GM12878 (cell line): ENCODE data around the gene FNDC8. TPM values are rescaled to one million over a fixed set of nuclear protein-coding genes. Genes with fewer than 3 reads are reported as not detected.

ENCODE experiments used
- ATAC-seq: fragments of 200-7000 bp; cut with Tn5 transposase; 3 replicates; pipeline ENCODE4 v1.9.1; 2020; ENCODE audit warnings: mild to moderate bottlenecking, moderate library complexity
- BruUV-seq: library from RNA; stranded (reverse); fragments of 400-500 nt; replicated peaks from 2 replicates; lab custom pipeline; 2021; lab: Mats Ljungman, UMichigan
- CTCF ChIA-PET: fragments of 300-600 bp; sonication (Branson Sonifier 250); formaldehyde crosslinking; extraction: SDS; loops from one replicate; lab custom pipeline; 2021; ENCODE audit warnings: inconsistent platforms; lab: Yijun Ruan, JAX
- POLR2A ChIA-PET: fragments of 350-600 bp; formaldehyde crosslinking; extraction: SDS; loops from one replicate; lab custom pipeline; 2021; ENCODE audit warnings: inconsistent platforms; lab: Charles Lee
- RAD21 ChIA-PET: fragments of 300-600 bp; sonication (Branson Sonifier 250); formaldehyde crosslinking; loops from one replicate; lab custom pipeline; 2023; ENCODE audit warnings: antibody characterized with exemption; ENCODE audit not compliant: unreplicated experiment; lab: Charles Lee
- SMC1A ChIA-PET: fragments of 300-600 bp; sonication (Branson Sonifier 250); formaldehyde crosslinking; loops from one replicate; lab custom pipeline; 2023; ENCODE audit not compliant: unreplicated experiment, uncharacterized antibody; lab: Charles Lee
- DNase-seq: peaks from one replicate; pipeline ENCODE4 v3.0.0-alpha.2; 2011; ENCODE audit warnings: low read depth, low spot score
- FAIRE-seq: peaks from 3 replicates; lab custom pipeline; 2011; peaks lifted over from hg19 to GRCh38; lab: Jason Lieb, UNC
- H2AFZ ChIP-seq: 2 replicates; pipeline ENCODE4 v1.6.0; 2011; ENCODE audit warnings: low read depth, low read length, control low read depth; ENCODE audit not compliant: control insufficient read depth
- H3K27ac ChIP-seq: 2 replicates; pipeline ENCODE4 v1.5.1; 2011; ENCODE audit warnings: control low read depth; ENCODE audit not compliant: control insufficient read depth, insufficient read depth
- H3K27me3 ChIP-seq, 2 experiments: replicated peaks in 1 of 2; 2 replicates each; pipeline versions ENCODE4 v1.6.0 to v1.6.1; 2011; ENCODE audit warnings: low read length in 1 of 2; ENCODE audit not compliant: control insufficient read depth in 2 of 2, insufficient read depth in 2 of 2
- H3K36me3 ChIP-seq, 2 experiments: 2 replicates each; pipeline ENCODE4 v1.5.1; 2011; ENCODE audit warnings: low read length in 1 of 2; ENCODE audit not compliant: control insufficient read depth in 2 of 2, insufficient read depth in 2 of 2
- H3K4me1 ChIP-seq: 2 replicates; pipeline ENCODE4 v1.6.1; 2011; ENCODE audit warnings: mild to moderate bottlenecking, low read length, moderate library complexity, mixed read lengths; ENCODE audit not compliant: control insufficient read depth, insufficient read depth
- H3K4me2 ChIP-seq: 2 replicates; pipeline ENCODE4 v1.6.0; 2011; ENCODE audit warnings: control low read depth; ENCODE audit not compliant: control insufficient read depth, insufficient read depth
- H3K4me3 ChIP-seq: fragments of 200-600 bp; sonication (generic); 2 replicates; pipeline ENCODE4 v1.5.1; 2016
- H3K79me2 ChIP-seq: 2 replicates; pipeline ENCODE4 v1.6.0; 2011; ENCODE audit warnings: low read length; ENCODE audit not compliant: control insufficient read depth, insufficient read depth
- H3K9ac ChIP-seq: 2 replicates; pipeline ENCODE4 v1.8.0; 2011; ENCODE audit warnings: low read length, control low read depth, mixed read lengths; ENCODE audit not compliant: control insufficient read depth, insufficient read depth
- H3K9me3 ChIP-seq: replicated peaks from 3 replicates; pipeline ENCODE4 v1.5.1; 2011; ENCODE audit warnings: mild to moderate bottlenecking, low read length; ENCODE audit not compliant: control insufficient read depth, insufficient read depth
- H4K20me1 ChIP-seq: 2 replicates; pipeline ENCODE4 v1.6.0; 2011; ENCODE audit not compliant: control insufficient read depth, insufficient read depth
- BCL3 ChIP-seq: IDR thresholded peaks from 2 replicates; pipeline ENCODE4 v1.6.1; 2011; ENCODE audit warnings: borderline replicate concordance, low read depth, mild to moderate bottlenecking, moderate library complexity, low read length; ENCODE audit not compliant: insufficient read depth, poor library complexity, severe bottlenecking
- BMI1 ChIP-seq: fragments of 450-650 bp; IDR thresholded peaks from 2 replicates; pipeline ENCODE4 v1.6.1; 2016; ENCODE audit warnings: mild to moderate bottlenecking, moderate library complexity, borderline replicate concordance
- BRCA1 ChIP-seq: IDR thresholded peaks from 2 replicates; pipeline ENCODE4 v1.6.1; 2011; ENCODE audit warnings: low read depth, low read length, improper control_type of control experiment
- CBX3 ChIP-seq: fragments of 200-600 bp; sonication (generic); IDR thresholded peaks from 2 replicates; pipeline ENCODE4 v1.6.1; 2016; ENCODE audit warnings: low read depth, borderline replicate concordance
- FOS ChIP-seq: IDR thresholded peaks from 3 replicates; pipeline ENCODE4 v1.6.1; 2011; ENCODE audit warnings: borderline replicate concordance; ENCODE audit not compliant: insufficient read length; ENCODE audit errors: extremely low read depth
- MEF2A ChIP-seq: IDR thresholded peaks from 2 replicates; pipeline ENCODE4 v1.6.1; 2011; ENCODE audit warnings: low read depth, mild to moderate bottlenecking, low read length, moderate library complexity; ENCODE audit not compliant: insufficient read depth
- MEF2B ChIP-seq: fragments of 450-650 bp; IDR thresholded peaks from 2 replicates; pipeline ENCODE4 v1.6.1; 2018; ENCODE audit warnings: mild to moderate bottlenecking, moderate library complexity; ENCODE audit not compliant: partially characterized antibody, poor library complexity, severe bottlenecking
- NFYB ChIP-seq: IDR thresholded peaks from 2 replicates; pipeline ENCODE4 v1.6.1; 2011; ENCODE audit warnings: low read depth, mild to moderate bottlenecking, low read length, improper control_type of control experiment, moderate library complexity; ENCODE audit not compliant: insufficient read depth
- NR2C2 ChIP-seq: IDR thresholded peaks from 2 replicates; pipeline ENCODE4 v1.6.1; 2011; ENCODE audit warnings: borderline replicate concordance, low read depth; ENCODE audit not compliant: control insufficient read depth, insufficient read length
- PAX8 ChIP-seq: fragments of 450-650 bp; IDR thresholded peaks from 2 replicates; pipeline ENCODE4 v1.6.1; 2017; ENCODE audit warnings: mild to moderate bottlenecking, moderate library complexity
- PKNOX1 ChIP-seq: fragments of 450-650 bp; IDR thresholded peaks from 2 replicates; pipeline ENCODE4 v1.6.1; 2016; ENCODE audit warnings: mild to moderate bottlenecking
- RELB ChIP-seq: fragments of 450-650 bp; IDR thresholded peaks from 2 replicates; pipeline ENCODE4 v1.6.1; 2017; ENCODE audit warnings: low read depth, mild to moderate bottlenecking, moderate library complexity
- SMAD1 ChIP-seq: fragments of 450-650 bp; IDR thresholded peaks from 2 replicates; pipeline ENCODE4 v1.6.1; 2018; ENCODE audit warnings: mild to moderate bottlenecking, low read depth; ENCODE audit not compliant: partially characterized antibody
- SMARCA5 ChIP-seq: fragments of 450-650 bp; IDR thresholded peaks from 2 replicates; pipeline ENCODE4 v1.6.1; 2017; ENCODE audit warnings: mild to moderate bottlenecking
- TAF1 ChIP-seq: IDR thresholded peaks from 2 replicates; pipeline ENCODE4 v1.6.1; 2011; ENCODE audit warnings: mild to moderate bottlenecking, low read depth, low read length, borderline replicate concordance
- ZNF207 ChIP-seq: fragments of 450-650 bp; IDR thresholded peaks from 2 replicates; pipeline ENCODE4 v1.6.1; 2014; ENCODE audit warnings: antibody characterized with exemption, mild to moderate bottlenecking, borderline replicate concordance
- ZNF622 ChIP-seq: fragments of 450-650 bp; IDR thresholded peaks from 2 replicates; pipeline ENCODE4 v1.6.1; 2017; ENCODE audit warnings: mild to moderate bottlenecking, inconsistent platforms
- WGBS: methylation state at CpG from one replicate; pipeline ENCODE4 v1.1.6; 2016; ENCODE audit warnings: low lambda C conversion rate; ENCODE audit not compliant: insufficient replicate concordance, insufficient coverage; ENCODE audit errors: missing lambda C conversion rate; 5-methylcytosine and 5-hydroxymethylcytosine counted together
- in situ Hi-C: fragments of 300-500 bp; cut with MboI; formaldehyde crosslinking; loops from 9 replicates; pipeline ENCODE4 v1.14.3; 2018; ENCODE audit warnings: mixed read lengths
- intact Hi-C: fragments of 100-400 bp; cut with micrococcal nuclease; formaldehyde crosslinking; loops from one replicate; pipeline ENCODE4 v1.14.2; 2022; ENCODE audit not compliant: unreplicated experiment
- polyA plus RNA-seq, 11 experiments: library from polyadenylated mRNA; depleted of rRNA in 4 of 11; unstranded in 6 of 11; stranded (reverse) in 5 of 11; fragments of >200 nt; fragmentation: Nextera tagmentation in 4 of 11; fragmentation: Illumina TruSeq in 1 of 11; extraction: Ambion mirVana in 4 of 11; extraction: Trizol in 1 of 11; gene quantifications; 1 replicate in 1 of 11; 2 replicates in 10 of 11; pipeline versions ENCODE4 v1.2.1 to v1.2.3, GENCODE V29; 2011 to 2016; ENCODE audit warnings: inconsistent platforms in 2 of 11, missing spikeins in 2 of 11, low read depth in 1 of 11
- total RNA-seq, 4 experiments: library from RNA; depleted of rRNA in 3 of 4; stranded (reverse); fragments of >200 nt in 3 of 4; fragmentation: Illumina TruSeq in 1 of 4; extraction: Trizol in 1 of 4; gene quantifications; 2 replicates each; pipeline versions ENCODE4 v1.2.1 to v1.2.3, GENCODE V29; 2013 to 2021
- TF ChIP-seq, protein P1 (sequence below): fragments of 450-650 bp; IDR thresholded peaks from 2 replicates; pipeline ENCODE4 v1.6.1; 2017; ENCODE audit warnings: borderline replicate concordance

FNDC8 gene
- total and polyA plus RNA-seq, 10 of the 15 experiments (the other 5 are each of a cell fraction or from before 2014, with no cell fraction given), result 0.06 to 0.15 (median 0.11) TPM; not detected in 7

DNA sequence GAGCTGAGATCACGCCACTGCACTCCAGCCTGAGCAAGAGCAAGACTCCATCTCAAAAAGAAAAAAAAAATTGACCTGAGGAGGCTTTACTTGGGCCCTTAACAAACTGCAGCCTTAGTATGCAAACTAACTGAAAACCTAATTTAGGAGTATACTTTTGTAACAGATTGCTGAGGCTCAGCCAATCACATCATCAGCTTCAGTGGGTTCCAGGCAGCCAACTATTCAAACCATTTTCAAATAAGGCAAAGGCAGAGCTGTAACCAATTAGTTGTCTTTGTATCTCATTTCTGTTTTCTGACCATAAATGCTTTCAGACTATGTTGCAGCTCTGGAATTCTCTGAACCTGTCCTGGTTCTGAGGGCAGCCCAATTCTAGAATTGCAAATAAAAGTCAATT, 25.7 kb upstream of the FNDC8 start:
- Histone ChIP-seq H3K9ac (no peak overlapping the region), H3K4me3 (no peak overlapping the region), H3K27me3 (no peaks in the 10 kb centered on the region), H4K20me1 (no peaks in the 10 kb centered on the region), H3K4me1 (no peaks in the 10 kb centered on the region), H3K36me3 (peaks cover 6 to 12% of the 10 kb centered on the region in 2 experiments), H3K79me2 (no peaks in the 10 kb centered on the region), H3K4me2 (no peak overlapping the region), H3K27ac (no peak overlapping the region), H3K9me3 (no peaks in the 10 kb centered on the region), H2AFZ (no peak overlapping the region)
- no peak for DNase-seq
- in situ Hi-C loops (no loop called here), intact Hi-C loops (no loop called here)
- ChIA-PET SMC1A (interaction anchor here (0.7 kb wide), 1 partner anchor 87 kb away, joined by 3 read pairs; no protein-coding TSS in a partner anchor), CTCF (interaction anchor here (1.0 kb wide), 1 partner anchor 23 kb away, joined by 3 read pairs; no protein-coding TSS in a partner anchor), POLR2A (no interaction called here), RAD21 (interaction anchor here (0.6 kb wide), 1 partner anchor 100 kb away, joined by 6 read pairs; no protein-coding TSS in a partner anchor)
- FAIRE-seq, result no peak
- 100% methylated on average over 1 of the region's 1 CpG for WGBS
- no peak for ATAC-seq
- BruUV-seq, result no TSS peak
- no peak for TF ChIP-seq CBX3
- TF ChIP-seq PAX8, result no peak
- no peak for TF ChIP-seq BCL3
- no peak for TF ChIP-seq MEF2A
- no peak for TF ChIP-seq FOS
- no peak for TF ChIP-seq NR2C2
- TF ChIP-seq SMARCA5, result no peak
- no peak for TF ChIP-seq BRCA1
- TF ChIP-seq PKNOX1, result no peak
- no peak for TF ChIP-seq RELB
- TF ChIP-seq, protein P1, sequence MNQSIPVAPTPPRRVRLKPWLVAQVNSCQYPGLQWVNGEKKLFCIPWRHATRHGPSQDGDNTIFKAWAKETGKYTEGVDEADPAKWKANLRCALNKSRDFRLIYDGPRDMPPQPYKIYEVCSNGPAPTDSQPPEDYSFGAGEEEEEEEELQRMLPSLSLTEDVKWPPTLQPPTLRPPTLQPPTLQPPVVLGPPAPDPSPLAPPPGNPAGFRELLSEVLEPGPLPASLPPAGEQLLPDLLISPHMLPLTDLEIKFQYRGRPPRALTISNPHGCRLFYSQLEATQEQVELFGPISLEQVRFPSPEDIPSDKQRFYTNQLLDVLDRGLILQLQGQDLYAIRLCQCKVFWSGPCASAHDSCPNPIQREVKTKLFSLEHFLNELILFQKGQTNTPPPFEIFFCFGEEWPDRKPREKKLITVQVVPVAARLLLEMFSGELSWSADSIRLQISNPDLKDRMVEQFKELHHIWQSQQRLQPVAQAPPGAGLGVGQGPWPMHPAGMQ, result no peak
- TF ChIP-seq ZNF622, result no peak
- no peak for TF ChIP-seq BMI1
- no peak for TF ChIP-seq TAF1
- TF ChIP-seq NFYB, result no peak
- no peak for TF ChIP-seq ZNF207
- no peak for TF ChIP-seq MEF2B
- TF ChIP-seq SMAD1, result no peak
